Measurements from ENCODE around the gene PIK3R1. TPM values are rescaled to one million over a fixed set of nuclear protein-coding genes. Genes with fewer than 3 reads are reported as not detected.

The PIK3R1 gene
- total and polyA plus RNA-seq, 2 of the 4 experiments (the other 2 are of a cell fraction): 2.4 to 9.3 TPM

DNA sequence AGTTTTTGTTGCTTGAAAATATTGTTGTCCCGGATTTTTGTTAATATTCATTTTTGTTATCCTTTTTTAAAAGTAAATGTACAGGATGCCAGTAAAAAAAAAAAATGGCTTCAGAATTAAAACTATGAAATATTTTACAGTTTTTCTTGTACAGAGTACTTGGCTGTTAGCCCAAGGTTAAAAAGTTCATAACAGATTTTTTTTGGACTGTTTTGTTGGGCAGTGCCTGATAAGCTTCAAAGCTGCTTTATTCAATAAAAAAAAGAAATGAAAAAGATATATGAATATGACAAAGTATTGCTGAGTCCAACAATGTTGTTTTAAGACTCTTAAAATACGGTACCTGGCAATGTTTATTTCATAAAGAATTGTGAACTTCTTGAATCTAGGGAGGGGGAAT, 82.9 kb downstream of the PIK3R1 start:
- Histone ChIP-seq H4K5ac (ENCODE audit: low read depth, low read length) (no peak overlapping the region), H3K4me1 (ENCODE audit: control insufficient read depth, insufficient read depth, low read length) (peaks cover 5% of the 10 kb centered on the region), H2AFZ (replicated peaks; ENCODE audit: low read length, poor library complexity) (no peak overlapping the region), H3K9ac (ENCODE audit: low read depth, low read length) (no peak overlapping the region), H3K4me2 (ENCODE audit: low read depth, low read length) (no peak overlapping the region), H4K20me1 (ENCODE audit: insufficient read depth, low read length) (no peaks in the 10 kb centered on the region), H3K9me1 (ENCODE audit: insufficient read depth, low read length) (peaks cover 2% of the 10 kb centered on the region; the same call in 1 of the 2 replicates), H2BK15ac (ENCODE audit: low read depth, low read length) (no peak overlapping the region), H3K79me1 (ENCODE audit: low read depth in 1 of 2, low read length in 2 of 2) (no peaks in the 10 kb centered on the region), H3K56ac (ENCODE audit: extremely low read depth, insufficient read depth, low read length) (no peak overlapping the region), H3K4me3 (ENCODE audit: insufficient read depth, low read depth, low read length) (no peak overlapping the region), H2AK5ac (ENCODE audit: low read depth, low read length) (no peak overlapping the region), H2BK120ac (ENCODE audit: low read depth, low read length) (no peak overlapping the region), H3K9me3 (ENCODE audit: control insufficient read depth, insufficient read depth, low read length) (no peaks in the 10 kb centered on the region), H4K91ac (ENCODE audit: insufficient read depth, low read depth, low read length) (no peak overlapping the region), H2AK9ac (replicated peaks; ENCODE audit: low read depth, low read length, poor library complexity) (no peak overlapping the region), H4K8ac (ENCODE audit: low read depth in 2 of 2, low read length in 2 of 2) (no peak overlapping the region), H3K27me3 (ENCODE audit: control insufficient read depth, insufficient read depth, low read length) (no peaks in the 10 kb centered on the region), H3K18ac (ENCODE audit: low read depth, low read length) (no peak overlapping the region), H3K4ac (ENCODE audit: low read depth, low read length) (no peak overlapping the region), H3K14ac (replicated peaks; ENCODE audit: low read depth, low read length) (no peak overlapping the region), H3K36me3 (ENCODE audit: control insufficient read depth, insufficient read depth, low read length) (peaks cover 24% of the 10 kb centered on the region), H3K27ac (ENCODE audit: insufficient read depth, low read length) (no peak overlapping the region), H3K23ac (ENCODE audit: low read depth, low read length) (no peak overlapping the region), H2BK20ac (ENCODE audit: low read depth, low read length) (no peak overlapping the region), H2BK5ac (ENCODE audit: low read depth, low read length, poor library complexity, severe bottlenecking) (no peak overlapping the region)
- BruUV-seq (replicated peaks): no TSS peak
- POLR2A ChIA-PET (ENCODE audit: unreplicated experiment): no interaction called here
- ATAC-seq (ENCODE audit: low read depth) (no peak), DNase-seq (no peak)
- 29% methylated on average over 1 of the region's 2 CpGs; no CpG with 5 or more reads in 1 of the 2 experiments for WGBS, 2 experiments (ENCODE audit: extremely low coverage in 2 of 2, insufficient read length in 1 of 2)
- dilution Hi-C loops (cut with HindIII; ENCODE audit: low sequenced_read_pairs, unreplicated experiment): no loop called here
- CTCF ChIA-PET: interaction anchor here (1.5 kb wide), 1 partner anchor 14 kb away, joined by 3 read pairs; no protein-coding TSS in a partner anchor
- TF ChIP-seq, protein P1, sequence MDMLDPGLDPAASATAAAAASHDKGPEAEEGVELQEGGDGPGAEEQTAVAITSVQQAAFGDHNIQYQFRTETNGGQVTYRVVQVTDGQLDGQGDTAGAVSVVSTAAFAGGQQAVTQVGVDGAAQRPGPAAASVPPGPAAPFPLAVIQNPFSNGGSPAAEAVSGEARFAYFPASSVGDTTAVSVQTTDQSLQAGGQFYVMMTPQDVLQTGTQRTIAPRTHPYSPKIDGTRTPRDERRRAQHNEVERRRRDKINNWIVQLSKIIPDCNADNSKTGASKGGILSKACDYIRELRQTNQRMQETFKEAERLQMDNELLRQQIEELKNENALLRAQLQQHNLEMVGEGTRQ (IDR thresholded peaks at IDR 0.05; ENCODE audit: low read depth, low read length): no peak
- in situ Hi-C loops (cut with MboI; ENCODE audit: low sequenced_read_pairs): no loop called here
- intact Hi-C loops (cut with micrococcal nuclease): no loop called here
